Ecto neural progenitor cell (in vitro differentiated cells): ENCODE measurements around the gene TMEM45A.
"Not testable (repeated sequence)": the region's sequence is repeated elsewhere in the genome, so short reads cannot be mapped to it uniquely, and the experiment has no call there.

Source experiments
- DNase-seq: peaks from one replicate; pipeline ENCODE4 v3.0.0-alpha.2; 2018; ENCODE audit warnings: low spot score

Gene TMEM45A

GRCh38 chr3:100486808-100487207 lies 5.6 kb upstream of the TMEM45A start:
- no peak for DNase-seq

GRCh38 chr3:100489118-100489517 lies 3.3 kb upstream of the TMEM45A start:
- no peak for DNase-seq

DNA sequence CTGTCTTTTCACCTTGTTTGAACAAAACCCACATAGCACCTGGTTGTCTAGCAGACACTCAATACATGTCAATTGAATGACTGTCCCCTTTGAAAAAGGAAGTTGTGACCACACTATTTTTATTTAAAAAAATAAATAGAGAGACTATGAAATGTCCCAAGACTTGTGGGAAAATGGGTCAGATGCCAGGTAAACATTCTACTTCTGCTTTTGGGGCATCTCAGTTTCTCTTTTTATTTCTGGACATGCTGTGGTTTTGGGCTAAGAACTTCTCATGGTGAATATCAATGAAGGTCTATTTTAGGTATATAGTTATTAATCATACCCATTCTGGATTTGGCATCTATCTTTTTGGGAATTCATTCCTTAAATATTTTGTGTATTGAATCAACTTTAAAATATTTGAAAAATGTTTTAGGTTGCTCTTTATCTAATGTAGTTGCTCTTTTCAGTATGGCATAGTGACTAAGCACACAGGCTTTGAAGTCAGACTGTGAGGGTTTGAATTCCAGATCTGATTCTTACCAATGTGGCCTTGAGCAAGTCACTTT lies 4.4 kb downstream of the TMEM45A start:
- DNase-seq: no peak

DNA sequence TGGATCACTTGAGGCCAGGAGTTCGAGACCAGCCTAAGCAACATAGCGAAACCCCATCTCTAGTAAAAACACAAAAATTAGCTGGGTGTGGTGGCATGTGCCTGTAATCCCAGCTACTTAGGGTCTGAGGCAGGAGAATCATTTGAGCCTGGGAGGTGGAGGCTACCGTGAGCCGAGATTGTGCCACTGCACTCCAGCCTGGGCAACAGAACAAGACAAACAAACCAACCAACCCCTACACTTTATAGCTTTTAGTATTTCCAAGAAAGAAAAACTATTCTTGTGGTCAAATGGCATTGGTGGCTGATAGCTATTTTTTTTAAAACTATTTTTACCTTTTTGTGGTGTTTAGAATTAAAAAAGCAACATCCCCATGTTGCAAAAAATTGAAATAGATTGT lies 7.2 kb downstream of the TMEM45A start:
- no peak for DNase-seq

DNA sequence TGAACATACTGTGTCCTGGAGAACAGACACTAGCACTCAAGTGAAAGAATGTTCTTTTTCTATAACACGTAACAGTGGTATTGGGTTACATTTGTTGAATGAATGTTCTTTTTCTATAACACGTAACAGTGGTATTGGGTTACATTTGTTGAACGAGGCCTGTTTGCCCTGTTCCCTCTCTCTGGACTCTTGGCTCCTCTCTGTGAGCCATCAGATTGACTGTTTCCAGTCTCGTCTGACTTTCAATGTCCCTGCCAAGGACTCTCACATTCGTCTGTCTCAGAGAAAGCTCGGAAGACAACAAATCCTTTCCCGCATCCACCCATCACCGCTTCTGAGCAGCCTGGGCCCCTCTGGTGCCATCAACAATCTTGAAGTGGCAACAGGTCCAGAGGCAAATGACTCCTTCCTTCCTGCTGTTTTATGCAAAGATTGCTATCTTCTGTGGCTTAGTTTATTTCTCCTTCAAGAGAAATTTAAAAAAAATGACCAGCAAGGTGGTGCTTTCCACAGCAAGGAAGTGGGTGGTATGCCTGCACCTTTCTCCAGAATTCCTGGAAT lies 8.0 kb downstream of the TMEM45A start:
- no peak for DNase-seq

DNA sequence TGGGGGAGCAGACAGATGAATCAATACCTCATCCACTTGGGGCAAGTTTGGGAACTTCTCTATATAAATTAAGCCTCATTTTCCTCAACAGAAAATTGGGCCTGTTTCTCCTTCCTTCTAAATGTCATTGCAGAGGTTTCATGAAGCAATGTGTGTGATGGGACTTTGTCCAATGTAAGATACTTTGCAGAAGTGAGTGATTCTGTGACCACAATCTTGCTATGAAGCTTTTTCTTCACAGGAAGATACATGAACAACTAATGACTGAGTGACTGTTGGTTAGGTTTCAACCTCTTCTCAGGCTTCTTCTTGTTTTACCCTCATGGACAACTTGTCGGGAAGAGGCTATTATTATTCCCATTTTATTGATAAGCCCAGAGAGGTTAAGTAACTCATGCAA lies 11.0 kb downstream of the TMEM45A start:
- no peak for DNase-seq

- no peak for DNase-seq
Observed at GRCh38 chr3:100506355-100506754, 13.9 kb downstream of the TMEM45A start.

GRCh38 chr3:100509818-100510217 lies 17.4 kb downstream of the TMEM45A start:
- DNase-seq: not testable (repeated sequence)

- no peak for DNase-seq
Observed at GRCh38 chr3:100516232-100516631, 23.8 kb downstream of the TMEM45A start.

- DNase-seq: no peak
Observed at GRCh38 chr3:100516838-100517237, 24.4 kb downstream of the TMEM45A start.

DNA sequence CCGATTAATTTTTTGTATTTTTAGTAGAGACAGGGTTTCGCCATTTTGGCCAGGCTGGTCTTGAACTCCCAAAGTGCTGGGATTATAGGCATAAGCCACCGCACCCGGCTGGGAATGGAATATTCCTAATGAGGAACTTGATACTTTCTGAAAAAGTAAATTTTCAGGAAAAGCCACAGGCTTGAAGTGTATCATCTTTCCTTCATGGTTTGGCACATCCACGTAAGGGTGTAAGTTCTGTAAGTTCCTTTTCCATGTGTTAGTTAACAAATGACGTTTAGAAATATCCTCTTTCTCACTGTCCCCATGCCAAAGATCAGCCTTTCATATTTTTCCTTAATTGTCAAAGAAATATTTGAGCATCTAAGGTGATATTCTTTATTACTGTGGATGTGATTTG lies 24.9 kb downstream of the TMEM45A start:
- no peak for DNase-seq

DNA sequence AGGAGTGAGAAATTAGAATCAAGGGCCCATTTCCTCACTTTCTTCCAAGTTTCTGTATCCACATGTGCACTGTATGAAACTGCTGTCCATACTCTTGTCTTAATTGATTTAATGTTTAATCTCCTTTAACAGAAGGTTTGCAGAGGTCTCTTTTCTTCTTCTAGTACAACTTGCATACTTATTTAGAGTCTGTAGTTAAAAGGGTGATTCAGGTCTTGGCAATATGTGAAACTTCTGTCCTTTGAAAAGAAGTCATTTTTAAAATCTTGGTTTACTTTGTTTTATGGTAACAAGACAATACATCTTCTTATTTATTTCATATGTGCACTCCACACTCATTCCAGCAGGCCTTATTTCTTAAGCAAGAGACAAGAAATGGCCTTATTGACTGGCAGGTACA lies 25.8 kb downstream of the TMEM45A start:
- DNase-seq: no peak

- no peak for DNase-seq
Observed at GRCh38 chr3:100518983-100519382, 26.6 kb downstream of the TMEM45A start.

DNA sequence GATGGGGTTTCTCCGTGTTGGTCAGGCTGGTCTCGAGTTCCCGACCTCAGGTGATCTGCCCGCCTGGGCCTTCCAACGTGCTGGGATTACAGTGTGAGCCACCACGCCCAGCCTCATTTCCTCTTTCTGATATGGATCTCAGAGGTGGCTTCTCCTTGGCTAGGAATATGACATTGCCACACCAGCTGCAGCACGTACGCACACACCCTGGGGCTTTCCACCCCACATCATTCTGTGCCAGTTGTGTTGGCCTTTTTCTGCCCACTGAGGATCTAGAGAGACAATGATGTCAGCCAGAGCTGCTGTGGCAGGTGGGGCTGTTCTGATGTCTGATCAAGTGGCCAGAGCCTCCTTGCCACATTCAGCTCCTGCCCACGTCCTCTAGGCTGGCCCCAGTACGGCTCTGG lies 29.0 kb downstream of the TMEM45A start:
- DNase-seq: no peak

DNA sequence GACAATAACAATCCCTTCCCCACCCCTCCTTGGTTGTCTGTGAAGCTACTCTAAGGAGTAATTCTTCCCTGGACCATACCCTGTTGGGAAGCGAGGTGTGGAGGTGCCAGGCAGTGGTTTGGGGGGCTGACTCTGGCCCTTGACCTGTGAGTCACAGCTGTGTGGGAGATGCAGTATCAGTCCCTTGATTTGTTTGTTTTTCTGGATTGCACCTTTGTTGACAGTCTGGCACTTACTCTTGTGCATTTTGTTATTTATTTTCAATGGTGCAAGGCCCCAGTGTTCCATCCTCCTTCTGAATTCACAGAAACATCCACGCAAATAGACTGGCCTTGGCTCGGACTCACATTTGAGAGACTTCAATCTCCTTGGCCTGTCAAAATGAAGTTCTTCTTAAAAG lies 29.7 kb downstream of the TMEM45A start:
- no peak for DNase-seq

DNA sequence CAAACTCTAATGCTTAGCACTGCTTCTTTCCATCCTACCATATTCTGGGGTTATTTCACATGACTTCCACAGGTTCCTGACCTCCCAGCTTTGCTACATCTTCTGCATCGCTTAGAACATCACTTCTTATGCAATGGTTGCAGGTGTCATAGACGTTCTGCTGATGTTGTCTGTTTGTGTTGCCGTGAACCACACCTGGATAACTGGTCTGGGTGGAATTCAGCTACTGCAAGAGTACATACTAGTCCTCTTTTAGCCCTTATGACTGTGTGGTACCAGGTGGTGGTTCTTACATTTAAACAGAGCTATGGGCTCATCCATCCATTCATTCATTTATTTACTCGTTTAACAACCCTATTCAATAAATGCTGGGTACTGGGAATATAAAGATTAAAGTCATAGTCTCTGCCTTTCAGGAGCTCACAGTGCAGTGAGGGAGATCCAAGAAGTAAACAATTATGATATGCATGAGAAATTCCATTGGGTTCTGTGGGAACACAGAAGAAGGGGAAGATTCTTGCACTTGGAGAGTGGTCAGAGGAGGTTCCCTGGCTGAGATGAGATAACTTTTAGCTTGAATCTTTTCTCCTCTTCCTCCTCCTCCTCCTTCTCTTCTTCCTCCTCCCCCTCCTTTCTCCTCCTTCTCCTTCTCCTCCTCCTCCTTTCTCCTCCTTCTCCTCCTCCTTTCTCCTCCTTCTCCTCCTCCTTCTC lies 30.8 kb downstream of the TMEM45A start:
- DNase-seq: no peak

- no peak for DNase-seq
Observed at GRCh38 chr3:100525753-100526612, 33.6 kb downstream of the TMEM45A start.

GRCh38 chr3:100526613-100527346 lies 34.4 kb downstream of the TMEM45A start:
- no peak for DNase-seq

DNA sequence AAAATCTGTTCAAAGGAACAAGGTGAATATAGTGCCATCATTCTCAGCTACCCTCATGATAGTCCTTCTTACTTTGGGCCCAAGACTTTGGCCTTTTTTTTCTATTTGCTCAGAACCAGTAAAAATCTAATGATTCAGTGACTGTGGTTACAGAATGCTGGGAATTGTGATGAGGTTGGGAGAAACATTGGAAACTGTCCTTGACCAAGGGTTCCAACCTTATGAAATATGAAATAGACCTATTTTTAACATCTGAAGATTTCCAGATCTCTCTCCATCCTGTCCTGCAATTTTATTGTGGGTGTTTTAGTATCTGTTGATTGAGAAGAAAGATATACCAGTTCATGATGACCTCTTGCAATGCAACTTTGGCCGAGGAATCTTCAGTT lies 34.9 kb downstream of the TMEM45A start:
- no peak for DNase-seq

GRCh38 chr3:100531093-100531492 lies 38.7 kb downstream of the TMEM45A start:
- DNase-seq: no peak

DNA sequence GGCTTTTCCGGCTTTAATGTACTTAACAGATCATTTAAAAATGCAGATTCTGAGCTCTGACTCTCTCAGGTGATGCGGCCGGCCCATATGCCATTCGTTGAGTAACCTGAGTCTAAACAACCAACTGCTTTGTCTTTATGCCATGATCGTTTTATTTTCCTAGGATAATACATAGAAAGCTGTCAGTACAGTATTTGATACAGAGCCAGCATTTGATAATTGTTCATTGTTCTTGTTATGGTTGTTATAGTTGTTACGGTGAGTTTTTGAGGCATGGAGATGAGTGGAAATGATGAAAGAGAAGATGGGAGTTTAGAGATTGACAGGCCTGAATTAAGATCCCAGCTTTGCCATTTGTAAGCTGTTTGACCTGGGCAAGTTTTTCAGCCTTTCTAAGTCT lies 40.0 kb downstream of the TMEM45A start:
- DNase-seq: no peak

GRCh38 chr3:100533176-100533575 lies 40.8 kb downstream of the TMEM45A start:
- DNase-seq: no peak
